ENCODE measurements around the gene MCF2L2. TPM values are rescaled to one million over a fixed set of nuclear protein-coding genes. Genes with fewer than 3 reads are reported as not detected.
"Not testable (repeated sequence)": the region's sequence is repeated elsewhere in the genome, so short reads cannot be mapped to it uniquely, and the experiment has no call there.

Gene MCF2L2
- polyA plus RNA-seq, 1 donor from 2014 or later, result 9.3 TPM

- H2AFZ ChIP-seq (ENCODE audit: low read depth, low read length), result no peak overlapping the region
- no peak overlapping the region for H3K4me2 ChIP-seq (ENCODE audit: low read length)
- H3K9ac ChIP-seq (ENCODE audit: low read length), result no peak overlapping the region
- H3K27ac ChIP-seq (ENCODE audit: low read length), result no peak overlapping the region
- H4K20me1 ChIP-seq (ENCODE audit: insufficient read depth), result no peaks in the 10 kb centered on the region
- no peak overlapping the region for H3K4me3 ChIP-seq (ENCODE audit: low read length)
- H3K79me2 ChIP-seq (replicated peaks; ENCODE audit: insufficient read depth, low read length), result no peaks in the 10 kb centered on the region
- no peaks in the 10 kb centered on the region for H3K27me3 ChIP-seq (ENCODE audit: insufficient read depth, low read depth, low read length)
- TF ChIP-seq, protein P1, sequence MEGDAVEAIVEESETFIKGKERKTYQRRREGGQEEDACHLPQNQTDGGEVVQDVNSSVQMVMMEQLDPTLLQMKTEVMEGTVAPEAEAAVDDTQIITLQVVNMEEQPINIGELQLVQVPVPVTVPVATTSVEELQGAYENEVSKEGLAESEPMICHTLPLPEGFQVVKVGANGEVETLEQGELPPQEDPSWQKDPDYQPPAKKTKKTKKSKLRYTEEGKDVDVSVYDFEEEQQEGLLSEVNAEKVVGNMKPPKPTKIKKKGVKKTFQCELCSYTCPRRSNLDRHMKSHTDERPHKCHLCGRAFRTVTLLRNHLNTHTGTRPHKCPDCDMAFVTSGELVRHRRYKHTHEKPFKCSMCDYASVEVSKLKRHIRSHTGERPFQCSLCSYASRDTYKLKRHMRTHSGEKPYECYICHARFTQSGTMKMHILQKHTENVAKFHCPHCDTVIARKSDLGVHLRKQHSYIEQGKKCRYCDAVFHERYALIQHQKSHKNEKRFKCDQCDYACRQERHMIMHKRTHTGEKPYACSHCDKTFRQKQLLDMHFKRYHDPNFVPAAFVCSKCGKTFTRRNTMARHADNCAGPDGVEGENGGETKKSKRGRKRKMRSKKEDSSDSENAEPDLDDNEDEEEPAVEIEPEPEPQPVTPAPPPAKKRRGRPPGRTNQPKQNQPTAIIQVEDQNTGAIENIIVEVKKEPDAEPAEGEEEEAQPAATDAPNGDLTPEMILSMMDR (IDR thresholded peaks at IDR 0.05; ENCODE audit: poor library complexity, severe bottlenecking), result no peak
- TF ChIP-seq EZH2 (IDR thresholded peaks at IDR 0.05; ENCODE audit: borderline replicate concordance, insufficient read depth, low read length, poor library complexity, severe bottlenecking), result no peak
- TF ChIP-seq, protein P2, sequence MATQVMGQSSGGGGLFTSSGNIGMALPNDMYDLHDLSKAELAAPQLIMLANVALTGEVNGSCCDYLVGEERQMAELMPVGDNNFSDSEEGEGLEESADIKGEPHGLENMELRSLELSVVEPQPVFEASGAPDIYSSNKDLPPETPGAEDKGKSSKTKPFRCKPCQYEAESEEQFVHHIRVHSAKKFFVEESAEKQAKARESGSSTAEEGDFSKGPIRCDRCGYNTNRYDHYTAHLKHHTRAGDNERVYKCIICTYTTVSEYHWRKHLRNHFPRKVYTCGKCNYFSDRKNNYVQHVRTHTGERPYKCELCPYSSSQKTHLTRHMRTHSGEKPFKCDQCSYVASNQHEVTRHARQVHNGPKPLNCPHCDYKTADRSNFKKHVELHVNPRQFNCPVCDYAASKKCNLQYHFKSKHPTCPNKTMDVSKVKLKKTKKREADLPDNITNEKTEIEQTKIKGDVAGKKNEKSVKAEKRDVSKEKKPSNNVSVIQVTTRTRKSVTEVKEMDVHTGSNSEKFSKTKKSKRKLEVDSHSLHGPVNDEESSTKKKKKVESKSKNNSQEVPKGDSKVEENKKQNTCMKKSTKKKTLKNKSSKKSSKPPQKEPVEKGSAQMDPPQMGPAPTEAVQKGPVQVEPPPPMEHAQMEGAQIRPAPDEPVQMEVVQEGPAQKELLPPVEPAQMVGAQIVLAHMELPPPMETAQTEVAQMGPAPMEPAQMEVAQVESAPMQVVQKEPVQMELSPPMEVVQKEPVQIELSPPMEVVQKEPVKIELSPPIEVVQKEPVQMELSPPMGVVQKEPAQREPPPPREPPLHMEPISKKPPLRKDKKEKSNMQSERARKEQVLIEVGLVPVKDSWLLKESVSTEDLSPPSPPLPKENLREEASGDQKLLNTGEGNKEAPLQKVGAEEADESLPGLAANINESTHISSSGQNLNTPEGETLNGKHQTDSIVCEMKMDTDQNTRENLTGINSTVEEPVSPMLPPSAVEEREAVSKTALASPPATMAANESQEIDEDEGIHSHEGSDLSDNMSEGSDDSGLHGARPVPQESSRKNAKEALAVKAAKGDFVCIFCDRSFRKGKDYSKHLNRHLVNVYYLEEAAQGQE (IDR thresholded peaks at IDR 0.05; ENCODE audit: borderline replicate concordance), result no peak
- TF ChIP-seq RAD21 (conservative IDR thresholded peaks at IDR 0.05), result no peak
- TF ChIP-seq EP300 (conservative IDR thresholded peaks at IDR 0.05; ENCODE audit: poor library complexity, severe bottlenecking), result no peak
- no peak for TF ChIP-seq POLR2AphosphoS5 (IDR thresholded peaks at IDR 0.05)
- TF ChIP-seq TAF1 (IDR thresholded peaks at IDR 0.05; ENCODE audit: low read depth), result no peak
- TF ChIP-seq SMC3 (conservative IDR thresholded peaks at IDR 0.05; ENCODE audit: poor library complexity), result no peak
- TF ChIP-seq MXI1 (conservative IDR thresholded peaks at IDR 0.05; ENCODE audit: poor library complexity, severe bottlenecking), result no peak
- H3K9me2 ChIP-seq (ENCODE audit: insufficient read depth, low read length), result no peaks in the 10 kb centered on the region
- no peaks in the 10 kb centered on the region for H3F3A ChIP-seq (ENCODE audit: insufficient read depth, low read length, poor library complexity, severe bottlenecking)
- no peaks in the 10 kb centered on the region for H3K9me3 ChIP-seq (ENCODE audit: low read length)
- no peaks in the 10 kb centered on the region for H3K36me3 ChIP-seq (ENCODE audit: insufficient read depth, low read length)
Measured at GRCh38 chr3:183230826-183231225, 197.6 kb downstream of the MCF2L2 start.

DNA sequence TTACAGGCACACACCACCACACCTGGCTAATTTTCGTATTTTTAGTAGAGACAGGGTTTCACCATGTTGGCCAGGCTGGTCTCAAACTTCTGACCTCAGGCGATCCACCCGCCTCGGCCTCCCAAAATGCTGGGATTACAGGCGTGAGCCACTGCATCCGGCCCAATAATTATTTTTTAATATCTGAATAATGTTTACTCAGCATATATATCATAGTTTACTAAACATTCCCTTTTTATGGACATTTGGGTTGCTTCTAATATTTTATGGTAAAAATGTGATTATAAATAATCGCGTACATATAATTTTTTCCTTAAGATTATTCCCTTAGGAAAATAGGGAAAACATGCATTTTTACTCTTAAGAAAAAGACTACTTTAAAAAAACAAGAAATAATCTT lies 198.2 kb downstream of the MCF2L2 start:
- not testable (repeated sequence) for H3K27ac ChIP-seq (ENCODE audit: low read length); H3F3A ChIP-seq (ENCODE audit: insufficient read depth, low read length, poor library complexity, severe bottlenecking); H3K79me2 ChIP-seq (replicated peaks; ENCODE audit: insufficient read depth, low read length); H2AFZ ChIP-seq (ENCODE audit: low read depth, low read length); H3K4me2 ChIP-seq (ENCODE audit: low read length); H3K27me3 ChIP-seq (ENCODE audit: insufficient read depth, low read depth, low read length); H3K36me3 ChIP-seq (ENCODE audit: insufficient read depth, low read length); H4K20me1 ChIP-seq (ENCODE audit: insufficient read depth); H3K4me3 ChIP-seq (ENCODE audit: low read length); H3K9me3 ChIP-seq (ENCODE audit: low read length); H3K9ac ChIP-seq (ENCODE audit: low read length); H3K9me2 ChIP-seq (ENCODE audit: insufficient read depth, low read length)

DNA sequence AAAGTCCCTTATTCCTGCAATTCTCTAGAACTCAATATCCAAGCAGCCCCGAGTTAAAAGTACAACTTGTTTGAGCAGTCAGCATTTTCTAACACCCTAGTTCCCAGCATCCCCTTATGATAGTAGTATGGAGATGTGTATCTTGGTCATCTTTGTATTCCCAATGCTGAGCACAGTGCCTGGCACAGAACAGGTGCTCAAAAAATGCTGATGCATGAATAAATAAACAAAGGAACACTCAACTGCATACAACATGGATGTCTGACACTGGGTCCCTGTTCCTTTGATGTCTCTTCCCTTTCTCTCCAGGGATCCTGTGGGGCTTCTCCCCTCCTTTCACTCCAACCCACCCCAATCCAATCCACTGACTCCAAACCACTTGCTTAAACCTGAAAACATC lies 199.2 kb downstream of the MCF2L2 start:
- no peak overlapping the region for H3K4me3 ChIP-seq (ENCODE audit: low read length)
- TF ChIP-seq SMC3 (conservative IDR thresholded peaks at IDR 0.05; ENCODE audit: poor library complexity) (no peak), TAF1 (IDR thresholded peaks at IDR 0.05; ENCODE audit: low read depth) (no peak), POLR2AphosphoS5 (IDR thresholded peaks at IDR 0.05) (no peak), EZH2 (IDR thresholded peaks at IDR 0.05; ENCODE audit: borderline replicate concordance, insufficient read depth, low read length, poor library complexity, severe bottlenecking) (no peak), MXI1 (conservative IDR thresholded peaks at IDR 0.05; ENCODE audit: poor library complexity, severe bottlenecking) (no peak), RAD21 (conservative IDR thresholded peaks at IDR 0.05) (no peak), EP300 (conservative IDR thresholded peaks at IDR 0.05; ENCODE audit: poor library complexity, severe bottlenecking) (no peak)
- TF ChIP-seq, protein P1 (IDR thresholded peaks at IDR 0.05; ENCODE audit: poor library complexity, severe bottlenecking), result no peak
- TF ChIP-seq, protein P2 (IDR thresholded peaks at IDR 0.05; ENCODE audit: borderline replicate concordance), result no peak
- H3F3A ChIP-seq (ENCODE audit: insufficient read depth, low read length, poor library complexity, severe bottlenecking), result no peaks in the 10 kb centered on the region
- no peaks in the 10 kb centered on the region for H3K27me3 ChIP-seq (ENCODE audit: insufficient read depth, low read depth, low read length)
- H3K9me3 ChIP-seq (ENCODE audit: low read length), result no peaks in the 10 kb centered on the region
- no peak overlapping the region for H2AFZ ChIP-seq (ENCODE audit: low read depth, low read length)
- H4K20me1 ChIP-seq (ENCODE audit: insufficient read depth), result no peaks in the 10 kb centered on the region
- no peaks in the 10 kb centered on the region for H3K9me2 ChIP-seq (ENCODE audit: insufficient read depth, low read length)
- H3K79me2 ChIP-seq (replicated peaks; ENCODE audit: insufficient read depth, low read length), result no peaks in the 10 kb centered on the region
- no peaks in the 10 kb centered on the region for H3K36me3 ChIP-seq (ENCODE audit: insufficient read depth, low read length)
- H3K27ac ChIP-seq (ENCODE audit: low read length), result no peak overlapping the region
- no peak overlapping the region for H3K4me2 ChIP-seq (ENCODE audit: low read length)
- no peak overlapping the region for H3K9ac ChIP-seq (ENCODE audit: low read length)
